Measurements from ENCODE around the gene PTGIS.

DNA sequence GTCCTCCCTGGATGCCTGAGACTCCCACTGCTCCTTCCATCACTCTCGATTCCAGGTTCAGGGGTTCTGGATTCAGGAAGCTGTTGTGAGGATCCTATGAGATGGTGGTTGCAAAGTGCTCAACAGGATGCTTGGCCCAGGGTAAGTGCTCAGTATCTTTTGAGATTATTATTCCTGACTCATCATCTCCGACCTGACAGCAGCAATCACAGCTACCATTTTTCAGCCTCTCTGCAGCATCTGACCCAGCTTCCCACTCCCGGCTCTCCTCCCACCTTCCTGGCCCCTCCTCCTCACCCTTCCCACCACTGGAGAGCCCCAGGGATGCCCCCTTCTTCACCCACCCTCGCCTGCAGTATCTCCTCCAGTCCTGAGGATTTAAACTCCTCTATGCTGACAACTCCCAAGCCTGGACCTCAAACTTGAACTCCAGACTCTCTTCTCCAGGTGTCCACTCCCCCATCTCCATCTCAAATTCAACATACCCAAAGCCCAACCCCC is 48.7 kb downstream of the PTGIS start:
- no peak for TF ChIP-seq POLR2A (IDR thresholded peaks at IDR 0.05)
- TF ChIP-seq, protein P1, sequence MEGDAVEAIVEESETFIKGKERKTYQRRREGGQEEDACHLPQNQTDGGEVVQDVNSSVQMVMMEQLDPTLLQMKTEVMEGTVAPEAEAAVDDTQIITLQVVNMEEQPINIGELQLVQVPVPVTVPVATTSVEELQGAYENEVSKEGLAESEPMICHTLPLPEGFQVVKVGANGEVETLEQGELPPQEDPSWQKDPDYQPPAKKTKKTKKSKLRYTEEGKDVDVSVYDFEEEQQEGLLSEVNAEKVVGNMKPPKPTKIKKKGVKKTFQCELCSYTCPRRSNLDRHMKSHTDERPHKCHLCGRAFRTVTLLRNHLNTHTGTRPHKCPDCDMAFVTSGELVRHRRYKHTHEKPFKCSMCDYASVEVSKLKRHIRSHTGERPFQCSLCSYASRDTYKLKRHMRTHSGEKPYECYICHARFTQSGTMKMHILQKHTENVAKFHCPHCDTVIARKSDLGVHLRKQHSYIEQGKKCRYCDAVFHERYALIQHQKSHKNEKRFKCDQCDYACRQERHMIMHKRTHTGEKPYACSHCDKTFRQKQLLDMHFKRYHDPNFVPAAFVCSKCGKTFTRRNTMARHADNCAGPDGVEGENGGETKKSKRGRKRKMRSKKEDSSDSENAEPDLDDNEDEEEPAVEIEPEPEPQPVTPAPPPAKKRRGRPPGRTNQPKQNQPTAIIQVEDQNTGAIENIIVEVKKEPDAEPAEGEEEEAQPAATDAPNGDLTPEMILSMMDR (IDR thresholded peaks at IDR 0.05) = no peak

Measured in right lobe of liver (tissue), 4 donors.